Measurements from ENCODE around the gene CRMP1. TPM values are rescaled to one million over a fixed set of nuclear protein-coding genes. Genes with fewer than 3 reads are reported as not detected.

CRMP1 gene
- total RNA-seq, 1 experiment from 2014 or later, result 77.5 TPM

DNA sequence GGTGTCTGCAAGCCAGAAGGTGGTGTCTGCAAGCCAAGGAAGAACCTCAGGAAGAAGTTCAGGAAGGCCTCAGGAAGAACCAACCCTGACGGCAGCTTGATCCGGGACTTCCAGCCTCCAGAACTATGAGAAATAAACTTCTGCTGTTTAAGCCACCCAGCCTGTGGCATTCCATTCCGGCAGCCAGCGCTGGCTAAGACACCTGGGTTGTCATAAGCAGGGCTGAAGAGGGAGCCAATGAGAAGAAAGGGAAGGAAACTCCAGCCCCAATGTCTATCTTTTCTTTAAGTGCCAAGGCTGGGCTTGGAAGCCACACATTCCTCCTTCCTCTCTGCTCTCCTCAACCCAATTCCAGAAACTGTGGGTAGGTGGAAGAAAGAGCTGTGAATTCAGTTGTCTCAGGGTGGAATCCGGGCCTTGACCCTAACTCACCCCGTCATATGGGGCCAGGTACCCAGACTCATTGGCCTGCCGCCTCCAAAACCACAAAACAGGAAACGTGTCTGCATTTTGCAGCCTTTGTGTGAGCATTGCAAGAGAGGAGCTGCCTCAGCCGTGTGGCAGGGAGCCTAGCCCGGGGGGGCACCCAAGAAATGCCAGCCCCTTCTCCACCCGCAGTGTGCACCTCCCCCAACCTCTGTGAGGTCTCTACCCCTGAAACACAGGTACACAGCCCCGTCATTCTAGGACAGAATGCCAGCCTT lies 26.8 kb downstream of the CRMP1 start:
- H3K36me3 ChIP-seq (ENCODE audit: insufficient read depth, low read length, poor library complexity, severe bottlenecking), result no peaks in the 10 kb centered on the region
- TF ChIP-seq, protein P1, sequence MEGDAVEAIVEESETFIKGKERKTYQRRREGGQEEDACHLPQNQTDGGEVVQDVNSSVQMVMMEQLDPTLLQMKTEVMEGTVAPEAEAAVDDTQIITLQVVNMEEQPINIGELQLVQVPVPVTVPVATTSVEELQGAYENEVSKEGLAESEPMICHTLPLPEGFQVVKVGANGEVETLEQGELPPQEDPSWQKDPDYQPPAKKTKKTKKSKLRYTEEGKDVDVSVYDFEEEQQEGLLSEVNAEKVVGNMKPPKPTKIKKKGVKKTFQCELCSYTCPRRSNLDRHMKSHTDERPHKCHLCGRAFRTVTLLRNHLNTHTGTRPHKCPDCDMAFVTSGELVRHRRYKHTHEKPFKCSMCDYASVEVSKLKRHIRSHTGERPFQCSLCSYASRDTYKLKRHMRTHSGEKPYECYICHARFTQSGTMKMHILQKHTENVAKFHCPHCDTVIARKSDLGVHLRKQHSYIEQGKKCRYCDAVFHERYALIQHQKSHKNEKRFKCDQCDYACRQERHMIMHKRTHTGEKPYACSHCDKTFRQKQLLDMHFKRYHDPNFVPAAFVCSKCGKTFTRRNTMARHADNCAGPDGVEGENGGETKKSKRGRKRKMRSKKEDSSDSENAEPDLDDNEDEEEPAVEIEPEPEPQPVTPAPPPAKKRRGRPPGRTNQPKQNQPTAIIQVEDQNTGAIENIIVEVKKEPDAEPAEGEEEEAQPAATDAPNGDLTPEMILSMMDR (conservative IDR thresholded peaks at IDR 0.05; ENCODE audit: low read depth, low read length), result no peak
- TF ChIP-seq EZH2 (IDR thresholded peaks at IDR 0.05; ENCODE audit: borderline replicate concordance, low read depth, low read length, poor library complexity, severe bottlenecking), result no peak
- peaks cover 44% of the 10 kb centered on the region for H3K4me1 ChIP-seq (ENCODE audit: insufficient read depth, low read length, poor library complexity, severe bottlenecking)
- ChIA-PET CTCF (no interaction called here), POLR2A (ENCODE audit: low non-redundant PET) (no interaction called here)
- DNase-seq (ENCODE audit: low spot score), result no peak
- no peak overlapping the region for H3K27ac ChIP-seq (ENCODE audit: low read depth, low read length, poor library complexity, severe bottlenecking)
- H3K27me3 ChIP-seq (replicated peaks; ENCODE audit: insufficient read depth, low read depth, low read length, poor library complexity), result no peaks in the 10 kb centered on the region
- no TSS peak for BruUV-seq (replicated peaks)
- no peak overlapping the region for H3K4me3 ChIP-seq (ENCODE audit: low read depth, low read length, poor library complexity, severe bottlenecking)
- no peaks in the 10 kb centered on the region for H3K9me3 ChIP-seq (ENCODE audit: low read depth, low read length, poor library complexity, severe bottlenecking)
- intact Hi-C loops (cut with micrococcal nuclease; ENCODE audit: unreplicated experiment), result no loop called here

DNA sequence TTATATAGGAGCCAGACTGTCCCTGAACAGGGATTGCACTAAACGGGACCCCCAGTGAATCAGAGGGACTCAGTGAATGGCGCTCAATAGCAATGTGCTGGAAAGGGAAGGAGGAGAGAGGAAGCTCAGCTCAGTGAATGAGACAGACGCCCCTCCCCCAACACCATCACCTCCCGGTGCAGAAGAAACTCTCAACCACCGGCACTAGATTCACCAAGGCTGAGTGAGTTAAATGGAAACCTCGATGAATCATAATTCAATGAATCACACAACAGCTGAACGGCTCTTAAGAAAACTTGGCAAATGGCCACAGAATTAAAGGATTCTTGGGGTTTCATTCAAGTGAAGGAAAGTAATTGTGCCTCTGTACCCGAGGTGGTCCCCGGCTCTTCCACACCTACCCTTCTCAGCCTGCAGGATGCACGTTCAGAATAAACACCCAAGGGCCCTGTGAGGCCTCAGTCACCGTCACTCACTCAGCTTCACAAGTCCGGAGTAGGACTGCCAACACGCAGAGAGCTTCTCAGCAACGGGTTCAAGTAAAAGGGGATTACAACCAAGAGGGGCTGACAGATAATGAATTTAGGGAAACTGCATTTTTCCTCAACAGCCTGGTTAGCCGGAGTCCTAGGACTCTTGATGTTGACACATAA lies 29.3 kb downstream of the CRMP1 start:
- peak; percentile 87 for DNase-seq (ENCODE audit: low spot score)
- no peak for TF ChIP-seq EZH2 (IDR thresholded peaks at IDR 0.05; ENCODE audit: borderline replicate concordance, low read depth, low read length, poor library complexity, severe bottlenecking)
- TF ChIP-seq, protein P1 (conservative IDR thresholded peaks at IDR 0.05; ENCODE audit: low read depth, low read length), result no peak
- Histone ChIP-seq H3K27ac (ENCODE audit: low read depth, low read length, poor library complexity, severe bottlenecking) (peak overlapping the region; percentile 44), H3K4me1 (ENCODE audit: insufficient read depth, low read length, poor library complexity, severe bottlenecking) (peaks cover 25% of the 10 kb centered on the region), H3K36me3 (ENCODE audit: insufficient read depth, low read length, poor library complexity, severe bottlenecking) (peaks cover 9% of the 10 kb centered on the region), H3K4me3 (ENCODE audit: low read depth, low read length, poor library complexity, severe bottlenecking) (no peak overlapping the region), H3K27me3 (replicated peaks; ENCODE audit: insufficient read depth, low read depth, low read length, poor library complexity) (no peaks in the 10 kb centered on the region), H3K9me3 (ENCODE audit: low read depth, low read length, poor library complexity, severe bottlenecking) (no peaks in the 10 kb centered on the region)
- POLR2A ChIA-PET (ENCODE audit: low non-redundant PET), result interaction anchor here (0.5 kb wide), 1 partner anchor 1890 kb away, joined by 3 read pairs; no protein-coding TSS in a partner anchor
- intact Hi-C loops (cut with micrococcal nuclease; ENCODE audit: unreplicated experiment), result no loop called here
- BruUV-seq (replicated peaks), result no TSS peak
- CTCF ChIA-PET, result no interaction called here

DNA sequence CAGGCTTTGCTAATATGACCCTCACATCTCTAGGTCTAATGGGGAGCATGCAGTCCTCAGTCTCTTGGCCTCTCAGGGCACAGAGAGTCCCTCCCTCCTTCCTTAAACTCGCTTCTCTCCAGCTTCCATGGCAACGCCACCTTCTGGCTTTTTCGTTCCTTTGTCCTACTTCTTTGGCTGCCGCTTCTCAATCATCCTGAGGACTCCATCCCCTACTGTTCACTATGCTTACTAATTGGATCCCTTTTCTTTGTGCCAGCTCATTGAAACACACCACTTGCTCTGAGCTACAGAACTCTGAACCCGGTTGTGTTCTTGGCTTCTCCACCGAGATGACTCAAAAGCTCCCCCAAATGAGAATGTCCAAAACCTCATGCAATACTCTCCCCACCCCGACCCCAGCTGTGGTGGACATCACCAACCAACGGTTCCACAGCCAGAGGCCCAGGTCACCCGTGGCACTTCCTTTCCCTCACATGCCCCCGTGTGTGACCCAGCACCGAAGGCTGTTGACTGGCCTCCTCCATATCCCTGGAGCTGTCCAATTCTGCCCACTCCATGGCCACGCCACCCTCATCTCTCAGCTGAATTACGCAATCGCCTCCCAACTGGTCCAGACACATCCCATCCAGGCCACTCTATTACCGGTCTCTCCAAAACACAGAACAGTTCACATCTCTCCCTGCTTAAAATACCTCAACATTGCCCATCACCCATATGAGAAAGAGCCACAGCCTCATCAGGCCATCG lies 34.7 kb downstream of the CRMP1 start:
- Histone ChIP-seq H3K36me3 (ENCODE audit: insufficient read depth, low read length, poor library complexity, severe bottlenecking) (peaks cover 13% of the 10 kb centered on the region), H3K9me3 (ENCODE audit: low read depth, low read length, poor library complexity, severe bottlenecking) (no peaks in the 10 kb centered on the region), H3K27ac (ENCODE audit: low read depth, low read length, poor library complexity, severe bottlenecking) (no peak overlapping the region), H3K4me1 (ENCODE audit: insufficient read depth, low read length, poor library complexity, severe bottlenecking) (peaks cover 3% of the 10 kb centered on the region), H3K4me3 (ENCODE audit: low read depth, low read length, poor library complexity, severe bottlenecking) (no peak overlapping the region), H3K27me3 (replicated peaks; ENCODE audit: insufficient read depth, low read depth, low read length, poor library complexity) (no peaks in the 10 kb centered on the region)
- intact Hi-C loops (cut with micrococcal nuclease; ENCODE audit: unreplicated experiment), result no loop called here
- BruUV-seq (replicated peaks), result no TSS peak
- no peak for TF ChIP-seq EZH2 (IDR thresholded peaks at IDR 0.05; ENCODE audit: borderline replicate concordance, low read depth, low read length, poor library complexity, severe bottlenecking)
- TF ChIP-seq, protein P1 (conservative IDR thresholded peaks at IDR 0.05; ENCODE audit: low read depth, low read length), result no peak
- no peak for DNase-seq (ENCODE audit: low spot score)
- POLR2A ChIA-PET (ENCODE audit: low non-redundant PET), result no interaction called here
- CTCF ChIA-PET, result interaction anchor here (0.6 kb wide), 1 partner anchor 123 kb away, joined by 6 read pairs; no protein-coding TSS in a partner anchor

All from A673 (cell line).